AG04450 (cell line): Measurements from ENCODE around the gene NR0B1. TPM values are rescaled to one million over a fixed set of nuclear protein-coding genes. Genes with fewer than 3 reads are reported as not detected.

ENCODE experiments used
- CTCF ChIA-PET: fragments of 300-600, 350-600 bp; formaldehyde crosslinking; extraction: SDS; loops from one replicate; lab custom pipeline; 2022; ENCODE audit warnings: antibody characterized with exemption, inconsistent platforms; lab: Charles Lee
- POLR2A ChIA-PET: fragments of 350-600 bp; formaldehyde crosslinking; extraction: SDS; loops from one replicate; lab custom pipeline; 2021; ENCODE audit warnings: antibody characterized with exemption, inconsistent platforms; lab: Yijun Ruan, JAX
- DNase-seq: peaks from one replicate; pipeline ENCODE4 v3.0.0-alpha.2; 2011; ENCODE audit warnings: low read depth, low spot score
- H3K27ac ChIP-seq: one replicate; pipeline ENCODE4 v1.5.1; 2012; ENCODE audit warnings: low read depth, low read length, control low read depth
- H3K27me3 ChIP-seq: one replicate; pipeline ENCODE4 v1.6.0; 2012; ENCODE audit warnings: low read length; ENCODE audit not compliant: control insufficient read depth, insufficient read depth
- H3K4me3 ChIP-seq: 2 replicates; pipeline ENCODE4 v1.5.1; 2011; ENCODE audit warnings: mild to moderate bottlenecking, low read depth, low read length, control low read depth
- H3K9me3 ChIP-seq: 2 replicates; pipeline ENCODE4 v1.5.1; 2012; ENCODE audit warnings: low read length; ENCODE audit not compliant: control insufficient read depth, insufficient read depth
- polyA minus RNA-seq: library from RNA; depleted of rRNA, polyadenylated mRNA; stranded (reverse); fragments of >200 nt; gene quantifications from 2 replicates; pipeline ENCODE4 v1.2.3, GENCODE V29; 2011; rRNA and poly(A)+ RNA removed
- polyA plus RNA-seq: library from polyadenylated mRNA; depleted of rRNA; stranded (reverse); fragments of >200 nt; gene quantifications from 2 replicates; pipeline ENCODE4 v1.2.3, GENCODE V29; 2011; rRNA removed
- TF ChIP-seq, protein P1 (sequence below): IDR thresholded peaks from 2 replicates; pipeline ENCODE4 v1.5.1; 2011; ENCODE audit warnings: low read depth, low read length, control low read depth, inconsistent platforms

The NR0B1 gene
- polyA plus RNA-seq (0.09 and 0.12 TPM in 2 replicates), polyA minus RNA-seq (not detected in 2 replicates)

DNA sequence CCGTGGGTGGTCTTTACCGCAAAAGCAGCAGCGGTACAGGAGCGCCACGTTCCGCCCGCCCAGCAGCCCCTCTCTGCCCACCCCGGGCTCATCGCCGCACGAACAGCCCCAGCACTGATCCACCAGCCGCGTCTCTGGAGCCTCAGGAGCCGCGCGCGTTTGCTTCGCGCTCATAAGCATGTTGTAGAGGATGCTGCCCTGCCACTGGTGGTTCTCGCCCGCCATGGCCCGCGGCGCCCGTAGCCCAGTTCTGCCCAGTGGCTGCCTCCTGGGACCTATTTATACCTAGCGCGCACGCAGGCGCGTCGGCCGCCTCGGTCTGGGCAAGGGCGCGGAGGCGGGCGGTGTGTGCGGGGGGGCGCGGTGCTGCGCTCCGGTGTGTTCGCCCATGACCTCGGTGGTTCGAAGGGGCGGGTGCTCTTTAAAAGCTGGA lies at the start of gene NR0B1:
NR0B1 (minus strand) TSS at position 252 of the 433 bp plus-strand sequence; CDS start at position 225, 27 bp downstream.
- peak within 1 kb of the TSS; percentile 45 for H3K4me3 ChIP-seq
- H3K27ac ChIP-seq, result no peak within 1 kb of the TSS
- ChIA-PET CTCF (no interaction called here), POLR2A (no interaction called here)
- no peak for DNase-seq
- H3K27me3 ChIP-seq, result peaks cover 7% of the 10 kb centered on the region
- TF ChIP-seq, protein P1, sequence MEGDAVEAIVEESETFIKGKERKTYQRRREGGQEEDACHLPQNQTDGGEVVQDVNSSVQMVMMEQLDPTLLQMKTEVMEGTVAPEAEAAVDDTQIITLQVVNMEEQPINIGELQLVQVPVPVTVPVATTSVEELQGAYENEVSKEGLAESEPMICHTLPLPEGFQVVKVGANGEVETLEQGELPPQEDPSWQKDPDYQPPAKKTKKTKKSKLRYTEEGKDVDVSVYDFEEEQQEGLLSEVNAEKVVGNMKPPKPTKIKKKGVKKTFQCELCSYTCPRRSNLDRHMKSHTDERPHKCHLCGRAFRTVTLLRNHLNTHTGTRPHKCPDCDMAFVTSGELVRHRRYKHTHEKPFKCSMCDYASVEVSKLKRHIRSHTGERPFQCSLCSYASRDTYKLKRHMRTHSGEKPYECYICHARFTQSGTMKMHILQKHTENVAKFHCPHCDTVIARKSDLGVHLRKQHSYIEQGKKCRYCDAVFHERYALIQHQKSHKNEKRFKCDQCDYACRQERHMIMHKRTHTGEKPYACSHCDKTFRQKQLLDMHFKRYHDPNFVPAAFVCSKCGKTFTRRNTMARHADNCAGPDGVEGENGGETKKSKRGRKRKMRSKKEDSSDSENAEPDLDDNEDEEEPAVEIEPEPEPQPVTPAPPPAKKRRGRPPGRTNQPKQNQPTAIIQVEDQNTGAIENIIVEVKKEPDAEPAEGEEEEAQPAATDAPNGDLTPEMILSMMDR, result no peak
- H3K9me3 ChIP-seq, result no peaks in the 10 kb centered on the region; the same call in 1 of the 2 replicates

GRCh38 chrX:30349946-30350345 lies 40.8 kb upstream of the NR0B1 start:
- Histone ChIP-seq H3K27me3 (no peaks in the 10 kb centered on the region), H3K27ac (no peak overlapping the region), H3K4me3 (no peak overlapping the region), H3K9me3 (no peaks in the 10 kb centered on the region)
- DNase-seq, result no peak
- CTCF ChIA-PET, result no interaction called here
- TF ChIP-seq, protein P1, result no peak
- POLR2A ChIA-PET, result no interaction called here

GRCh38 chrX:30343206-30343605 lies 34.0 kb upstream of the NR0B1 start:
- no peaks in the 10 kb centered on the region for H3K9me3 ChIP-seq
- no peak overlapping the region for H3K27ac ChIP-seq
- TF ChIP-seq, protein P1, result no peak
- CTCF ChIA-PET, result no interaction called here
- no peak for DNase-seq
- POLR2A ChIA-PET, result no interaction called here
- no peak overlapping the region for H3K4me3 ChIP-seq
- no peaks in the 10 kb centered on the region for H3K27me3 ChIP-seq

DNA sequence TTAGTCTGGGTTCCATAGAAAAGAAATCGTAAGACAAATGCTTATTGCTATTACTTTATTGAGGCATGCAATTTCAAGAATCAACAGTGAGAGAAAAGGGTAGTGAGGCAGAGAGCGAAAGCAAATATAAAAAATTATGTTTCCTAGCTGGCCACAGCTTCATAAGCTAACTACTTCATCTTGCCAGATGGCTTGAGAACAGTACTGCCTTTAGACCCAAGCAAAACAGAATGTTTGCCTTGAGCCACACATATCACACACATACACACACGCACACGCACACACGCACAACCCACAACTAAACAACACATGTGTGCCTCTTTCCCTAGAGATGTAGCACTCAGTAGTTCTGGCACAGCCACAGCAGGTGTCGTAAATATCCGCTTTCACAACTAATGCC lies 31.6 kb upstream of the NR0B1 start:
- POLR2A ChIA-PET, result no interaction called here
- H3K9me3 ChIP-seq, result no peaks in the 10 kb centered on the region
- DNase-seq, result no peak
- H3K4me3 ChIP-seq, result no peak overlapping the region
- TF ChIP-seq, protein P1, result no peak
- H3K27ac ChIP-seq, result no peak overlapping the region
- H3K27me3 ChIP-seq, result no peaks in the 10 kb centered on the region
- CTCF ChIA-PET, result no interaction called here

GRCh38 chrX:30327762-30328161 lies 18.6 kb upstream of the NR0B1 start:
- Histone ChIP-seq H3K4me3 (no peak overlapping the region), H3K27me3 (no peaks in the 10 kb centered on the region), H3K27ac (no peak overlapping the region), H3K9me3 (no peaks in the 10 kb centered on the region)
- POLR2A ChIA-PET, result no interaction called here
- DNase-seq, result no peak
- TF ChIP-seq, protein P1, result no peak
- CTCF ChIA-PET, result no interaction called here
